ENCODE measurements around the gene RPL29. TPM values are rescaled to one million over a fixed set of nuclear protein-coding genes. Genes with fewer than 3 reads are reported as not detected.

RPL29 gene
- total RNA-seq, 2 experiments from 2014 or later, result 1,843 to 1,901 TPM

DNA sequence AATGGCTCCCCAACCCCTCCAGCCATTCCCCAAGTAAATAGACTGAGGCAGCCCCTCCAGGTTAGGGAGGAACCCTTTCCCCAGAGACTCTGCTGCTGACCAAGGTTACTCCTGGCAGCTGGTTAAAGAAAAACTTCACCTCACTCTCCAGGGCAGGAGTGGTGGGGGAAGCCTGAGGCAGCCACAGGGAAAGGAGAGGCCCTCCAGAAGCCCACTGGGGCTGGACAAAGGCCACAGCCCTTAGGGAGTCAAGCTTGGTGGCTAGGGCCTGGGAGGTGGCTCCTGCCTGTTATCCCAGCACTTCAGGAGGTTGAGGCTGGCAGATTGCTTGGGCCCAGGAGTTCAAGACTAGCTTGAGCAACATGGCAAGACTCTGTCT is 11.4 kb downstream of the RPL29 start:
- no peaks in the 10 kb centered on the region for H3K9me3 Mint-ChIP-seq
- no peaks in the 10 kb centered on the region for H3K36me3 Mint-ChIP-seq (ENCODE audit: low read depth)
- peak overlapping the region; percentile 29 to 53 for H3K27ac ChIP-seq (ENCODE audit: low read depth in 1 of 2, low read length in 2 of 2)
- no peaks in the 10 kb centered on the region for H3K9me3 ChIP-seq (ENCODE audit: control insufficient read depth in 1 of 2, insufficient read depth in 1 of 2, low read length in 2 of 2)
- no peaks in the 10 kb centered on the region for H3K27me3 Mint-ChIP-seq
- H3K27ac Mint-ChIP-seq, result peak overlapping the region; percentile 59
- H3K4me1 ChIP-seq (ENCODE audit: insufficient read depth, low read length), result peaks cover 40% of the 10 kb centered on the region
- TF ChIP-seq, protein P1, sequence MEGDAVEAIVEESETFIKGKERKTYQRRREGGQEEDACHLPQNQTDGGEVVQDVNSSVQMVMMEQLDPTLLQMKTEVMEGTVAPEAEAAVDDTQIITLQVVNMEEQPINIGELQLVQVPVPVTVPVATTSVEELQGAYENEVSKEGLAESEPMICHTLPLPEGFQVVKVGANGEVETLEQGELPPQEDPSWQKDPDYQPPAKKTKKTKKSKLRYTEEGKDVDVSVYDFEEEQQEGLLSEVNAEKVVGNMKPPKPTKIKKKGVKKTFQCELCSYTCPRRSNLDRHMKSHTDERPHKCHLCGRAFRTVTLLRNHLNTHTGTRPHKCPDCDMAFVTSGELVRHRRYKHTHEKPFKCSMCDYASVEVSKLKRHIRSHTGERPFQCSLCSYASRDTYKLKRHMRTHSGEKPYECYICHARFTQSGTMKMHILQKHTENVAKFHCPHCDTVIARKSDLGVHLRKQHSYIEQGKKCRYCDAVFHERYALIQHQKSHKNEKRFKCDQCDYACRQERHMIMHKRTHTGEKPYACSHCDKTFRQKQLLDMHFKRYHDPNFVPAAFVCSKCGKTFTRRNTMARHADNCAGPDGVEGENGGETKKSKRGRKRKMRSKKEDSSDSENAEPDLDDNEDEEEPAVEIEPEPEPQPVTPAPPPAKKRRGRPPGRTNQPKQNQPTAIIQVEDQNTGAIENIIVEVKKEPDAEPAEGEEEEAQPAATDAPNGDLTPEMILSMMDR (IDR thresholded peaks at IDR 0.05), result no peak
- intact Hi-C loops (cut with DNase I, micrococcal nuclease), result no loop called here
- ChIA-PET POLR2A (interaction anchor here (1.2 to 3.9 kb wide), 3 partner anchors 10 to 17 kb away, joined by 5 to 32 read pairs (median 24); partner anchors contain the start of genes ABHD14B, PCBP4 and RPL29), CTCF (interaction anchor here (2.5 to 3.8 kb wide), 2 partner anchors 11 to 18 kb away, joined by 6 to 46 read pairs; partner anchors contain the start of genes ABHD14A and ABHD14B)
- no peaks in the 10 kb centered on the region for H3K27me3 ChIP-seq (ENCODE audit: control insufficient read depth in 1 of 2, insufficient read depth in 2 of 2, low read length in 2 of 2)
- ATAC-seq (ENCODE audit: poor library complexity), result no peak
- peaks cover 20% of the 10 kb centered on the region for H3K4me1 Mint-ChIP-seq (ENCODE audit: low read depth)
- peak overlapping the region; percentile 38 for H3K4me3 Mint-ChIP-seq
- no peak overlapping the region for H3K4me3 ChIP-seq (ENCODE audit: low read length)
- no peaks in the 10 kb centered on the region for H3K36me3 ChIP-seq (ENCODE audit: insufficient read depth, low read length)
- no peak for DNase-seq

DNA sequence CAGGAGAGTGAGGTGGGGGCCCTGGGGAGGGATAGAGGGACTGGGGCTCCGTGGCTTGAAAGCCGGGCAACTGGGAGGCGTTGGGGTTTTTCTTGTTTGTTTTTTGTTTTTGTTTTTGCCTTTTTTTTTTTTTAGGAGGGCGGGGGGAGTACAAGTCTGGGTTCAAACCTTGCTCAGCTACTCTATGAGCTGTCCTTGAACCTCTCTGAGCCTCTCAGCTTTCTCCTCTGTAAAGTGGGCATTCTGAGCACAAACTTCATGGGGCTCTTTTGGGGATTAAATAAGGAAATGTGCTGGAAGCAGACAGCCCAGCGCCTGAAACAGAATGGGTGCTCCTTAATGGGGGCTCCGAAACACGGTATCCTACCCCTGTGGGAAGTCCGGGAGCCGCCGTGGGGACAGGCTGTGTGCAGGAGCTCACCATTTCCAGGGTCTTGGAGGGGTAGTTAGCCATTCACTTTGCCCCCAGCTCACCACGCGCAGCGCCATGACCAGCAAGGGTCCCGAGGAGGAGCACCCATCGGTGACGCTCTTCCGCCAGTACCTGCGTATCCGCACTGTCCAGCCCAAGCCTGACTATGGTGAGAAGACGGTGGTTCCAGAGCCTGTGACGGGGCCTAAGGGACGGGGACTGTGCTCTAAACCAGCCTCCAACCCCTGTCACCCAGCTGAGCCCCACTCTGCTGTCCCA is 12.0 kb downstream of the RPL29 start:
- ATAC-seq (ENCODE audit: poor library complexity) (peak; percentile 9), DNase-seq (no peak)
- H3K27me3 ChIP-seq (ENCODE audit: control insufficient read depth in 1 of 2, insufficient read depth in 2 of 2, low read length in 2 of 2), result no peaks in the 10 kb centered on the region
- ChIA-PET POLR2A (interaction anchor here (1.2 to 3.9 kb wide), 9 partner anchors 8 to 1367 kb away, joined by 3 to 33 read pairs (median 13); partner anchors contain the start of genes ABHD14A, ABHD14B, DUSP7 and PARP3), CTCF (interaction anchor here (0.9 to 3.8 kb wide), 6 partner anchors 11 to 260 kb away, joined by 3 to 46 read pairs (median 6); partner anchors contain the start of genes ABHD14A, ABHD14B, DUSP7 and PARP3)
- peaks cover 40% of the 10 kb centered on the region for H3K4me1 ChIP-seq (ENCODE audit: insufficient read depth, low read length)
- H3K27ac Mint-ChIP-seq, result peak overlapping the region; percentile 81
- no peaks in the 10 kb centered on the region for H3K36me3 ChIP-seq (ENCODE audit: insufficient read depth, low read length)
- peak overlapping the region; percentile 88 for H3K4me3 Mint-ChIP-seq
- H3K27me3 Mint-ChIP-seq, result no peaks in the 10 kb centered on the region
- peaks cover 20% of the 10 kb centered on the region for H3K4me1 Mint-ChIP-seq (ENCODE audit: low read depth)
- H3K36me3 Mint-ChIP-seq (ENCODE audit: low read depth), result no peaks in the 10 kb centered on the region
- peak overlapping the region; percentile 69 to 85 for H3K27ac ChIP-seq (ENCODE audit: low read depth in 1 of 2, low read length in 2 of 2)
- intact Hi-C loops (cut with DNase I, micrococcal nuclease), result no loop called here
- H3K9me3 ChIP-seq (ENCODE audit: control insufficient read depth in 1 of 2, insufficient read depth in 1 of 2, low read length in 2 of 2), result no peaks in the 10 kb centered on the region
- H3K9me3 Mint-ChIP-seq, result no peaks in the 10 kb centered on the region
- TF ChIP-seq, protein P1 (IDR thresholded peaks at IDR 0.05), result no peak
- H3K4me3 ChIP-seq (ENCODE audit: low read length), result peak overlapping the region; percentile 75

DNA sequence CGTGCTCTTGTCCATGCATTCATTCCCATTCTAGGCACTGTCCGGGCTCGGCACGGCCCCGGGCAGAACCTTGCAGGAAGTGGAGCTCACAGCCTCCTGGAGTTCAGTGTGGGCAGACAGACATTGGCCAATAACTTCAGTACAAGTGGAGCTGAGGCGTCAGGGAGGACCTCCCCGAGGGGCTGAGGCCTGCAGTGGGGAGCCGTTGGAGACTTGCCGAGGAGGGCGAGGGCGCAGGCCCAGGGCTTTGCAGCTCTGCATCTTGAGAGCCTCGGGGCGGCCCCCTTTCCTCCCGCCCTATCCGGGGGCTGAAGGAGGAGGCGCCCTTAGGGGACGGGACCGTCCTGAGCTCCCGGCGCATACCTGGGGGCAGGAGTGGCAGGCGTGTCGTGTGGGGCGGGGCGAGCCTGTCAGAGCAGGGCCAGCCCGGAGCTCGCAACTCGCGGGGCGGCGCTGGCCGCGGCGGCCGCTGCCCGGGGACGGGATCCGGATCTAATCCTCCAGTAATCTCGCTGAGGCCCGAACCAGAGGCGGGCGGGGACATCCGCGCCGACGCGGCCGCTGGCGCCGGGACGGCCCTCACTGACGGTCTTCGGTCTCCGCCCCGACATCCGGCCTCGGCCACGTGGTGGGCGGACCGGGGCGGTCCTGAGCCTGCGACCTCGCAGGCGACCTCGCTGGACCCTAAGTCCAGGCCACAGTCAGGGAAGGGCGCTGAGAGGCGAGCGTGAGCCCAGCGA is 12.7 kb downstream of the RPL29 start, which contains the start of gene ACY1:
ACY1 (plus strand) TSS at position 698 of the 740 bp plus-strand sequence. CDS start 530 bp downstream, outside the sequence.
- Histone ChIP-seq H3K4me3 (ENCODE audit: low read length) (peak within 1 kb of the TSS; percentile 75), H3K4me1 (ENCODE audit: insufficient read depth, low read length) (peaks cover 41% of the 10 kb centered on the region), H3K27ac (ENCODE audit: low read depth in 1 of 2, low read length in 2 of 2) (peak within 1 kb of the TSS; percentile 69 to 85), H3K9me3 (ENCODE audit: control insufficient read depth in 1 of 2, insufficient read depth in 1 of 2, low read length in 2 of 2) (no peaks in the 10 kb centered on the region), H3K36me3 (ENCODE audit: insufficient read depth, low read length) (no peaks in the 10 kb centered on the region), H3K27me3 (ENCODE audit: control insufficient read depth in 1 of 2, insufficient read depth in 2 of 2, low read length in 2 of 2) (no peaks in the 10 kb centered on the region)
- DNase-seq, result peak in 13 of 14 experiments; percentile 36 to 85 (median 56)
- Mint-ChIP-seq H3K27ac (peak within 1 kb of the TSS; percentile 81), H3K4me3 (peak within 1 kb of the TSS; percentile 93), H3K4me1 (ENCODE audit: low read depth) (peaks cover 20% of the 10 kb centered on the region), H3K27me3 (no peaks in the 10 kb centered on the region), H3K36me3 (ENCODE audit: low read depth) (no peaks in the 10 kb centered on the region), H3K9me3 (no peaks in the 10 kb centered on the region)
- TF ChIP-seq, protein P1 (IDR thresholded peaks at IDR 0.05), result peak; percentile 3
- CTCF ChIA-PET, result interaction anchor here (0.7 to 3.8 kb wide), 10 partner anchors 10 to 261 kb away, joined by 3 to 46 read pairs (median 6); partner anchors contain the start of genes ABHD14A, ABHD14B, DUSP7 and PARP3
- ATAC-seq (ENCODE audit: poor library complexity), result peak; percentile 85
- intact Hi-C loops (cut with DNase I, micrococcal nuclease), result no loop called here
- POLR2A ChIA-PET, result interaction anchor here (0.7 to 3.9 kb wide), 14 partner anchors 9 to 1690 kb away, joined by 3 to 33 read pairs (median 4); partner anchors contain the start of genes ABHD14A, ABHD14B, DCAF1 and DUSP7

Measured in CD4-positive, alpha-beta T cell (primary cell).